OCI-M1 (cell line): ENCODE results near the gene RAET1E.
"Not testable (repeated sequence)": the region's sequence is repeated elsewhere in the genome, so short reads cannot be mapped to it uniquely, and the experiment has no call there.

Experiments
- DNase-seq: peaks from one replicate; lab custom pipeline; 2025; lab: John Stamatoyannopoulos, UW

The RAET1E gene

DNA sequence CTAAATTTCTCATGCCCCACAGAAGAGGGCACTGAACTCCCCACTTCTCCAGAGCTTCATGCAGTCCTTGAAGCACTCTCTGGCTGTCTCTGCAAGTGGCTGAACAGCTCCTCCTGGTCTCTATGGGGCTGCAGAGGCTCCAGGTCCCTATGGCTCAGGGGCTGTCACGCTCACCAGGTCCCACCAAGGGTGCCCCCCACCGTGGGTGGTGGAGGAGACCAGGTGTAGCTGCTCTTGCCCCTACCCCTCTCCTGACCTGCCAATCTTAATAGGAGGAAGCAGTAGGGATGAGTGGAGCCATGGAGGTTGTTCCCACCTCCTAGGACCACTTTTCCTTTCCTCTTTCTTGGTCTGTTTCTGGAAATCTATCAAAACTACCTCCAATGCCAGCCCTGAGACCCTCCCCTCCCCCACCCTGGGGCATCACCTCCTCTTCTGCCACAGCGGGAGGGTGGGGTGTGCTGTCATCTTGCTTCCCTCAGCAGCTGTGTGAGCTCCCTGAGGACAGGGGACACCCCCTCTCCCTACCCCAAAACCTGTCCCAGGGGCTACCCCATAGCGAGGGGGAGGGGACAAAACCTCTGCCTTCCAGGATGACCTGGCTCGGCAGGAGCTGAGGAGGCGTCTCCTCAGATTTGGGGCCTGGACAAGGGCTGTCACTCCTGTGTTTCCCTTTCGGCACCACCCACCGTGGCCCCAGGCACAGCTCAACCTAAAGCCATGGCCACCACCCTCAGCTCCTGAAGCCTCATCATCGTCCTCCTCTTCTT is 12.0 kb upstream of the RAET1E start:
- DNase-seq = no peak

- not testable (repeated sequence) for DNase-seq
These were observed 10.6 kb upstream of the RAET1E start for GRCh38 chr6:149908480-149908879.

- no peak for DNase-seq
These were observed 9.4 kb upstream of the RAET1E start for GRCh38 chr6:149907317-149907716.

DNA sequence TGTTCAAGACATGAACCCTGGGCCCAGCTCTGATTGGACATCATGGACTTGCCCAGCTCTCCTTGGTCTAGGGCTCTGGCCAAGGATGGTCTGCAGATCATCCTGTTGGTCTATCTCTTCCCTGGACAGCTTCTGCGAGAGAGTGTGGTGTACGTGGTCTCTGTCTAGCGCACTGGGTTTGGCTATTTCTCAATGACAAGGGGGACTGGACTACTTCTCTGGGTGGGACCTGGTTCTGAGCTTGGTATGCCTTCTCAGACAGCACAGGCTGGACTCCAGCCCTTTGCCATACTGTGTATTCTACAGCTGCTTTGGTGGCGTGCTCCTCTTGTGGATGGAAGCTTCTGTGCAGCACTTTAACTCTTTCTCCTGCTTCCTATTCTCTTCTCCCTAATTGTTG is 8.5 kb upstream of the RAET1E start:
- no peak for DNase-seq

DNA sequence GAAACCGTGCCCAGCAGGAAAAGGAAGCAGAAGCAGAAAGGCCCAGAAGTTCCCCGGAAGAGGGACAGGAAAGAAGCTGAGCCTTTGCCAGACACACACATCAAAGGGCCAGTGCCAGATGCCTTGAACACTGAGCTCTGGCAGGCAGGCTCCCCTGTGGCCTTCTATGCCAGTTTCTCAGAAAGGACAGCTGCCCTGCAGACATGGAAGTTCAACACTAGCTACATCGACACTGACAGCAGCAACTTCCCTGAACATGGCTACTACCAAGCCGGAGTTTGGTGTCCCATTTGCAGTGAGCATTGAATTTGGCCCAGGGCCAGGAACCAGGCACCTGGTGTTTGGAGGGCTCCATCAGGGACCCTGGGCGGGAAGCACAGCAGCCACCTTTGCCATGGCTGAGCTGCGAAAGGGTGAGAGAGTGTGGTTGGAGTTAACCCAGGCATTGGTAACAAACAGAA is 8.0 kb upstream of the RAET1E start:
- DNase-seq = no peak

DNA sequence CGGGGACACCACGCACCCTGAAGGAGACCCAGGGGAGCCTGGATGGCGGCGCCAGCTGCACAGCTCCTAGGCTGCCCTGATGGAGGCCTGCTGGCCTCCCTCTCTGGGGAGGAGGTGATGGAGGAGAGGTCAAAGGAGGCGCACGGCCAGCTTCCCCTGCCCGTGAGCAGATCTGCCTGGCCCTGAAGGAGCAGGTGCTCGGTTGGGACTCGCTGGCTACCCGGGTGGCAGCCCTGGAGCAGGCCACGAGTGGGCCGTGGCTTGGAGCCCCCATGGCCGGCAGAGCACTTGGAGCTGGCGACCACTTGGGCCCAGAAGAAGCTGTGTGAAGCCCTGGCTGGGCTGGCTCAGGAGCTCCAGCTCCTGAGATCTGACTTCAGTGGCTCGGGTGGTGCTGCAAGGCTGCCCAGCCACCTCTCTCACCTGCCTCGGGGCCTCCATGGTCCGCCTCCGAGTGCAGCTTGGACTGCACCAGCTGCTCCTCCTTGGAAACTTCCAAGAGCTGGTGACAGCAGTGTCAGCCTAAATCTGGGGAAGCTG is 7.5 kb upstream of the RAET1E start:
- no peak for DNase-seq

DNA sequence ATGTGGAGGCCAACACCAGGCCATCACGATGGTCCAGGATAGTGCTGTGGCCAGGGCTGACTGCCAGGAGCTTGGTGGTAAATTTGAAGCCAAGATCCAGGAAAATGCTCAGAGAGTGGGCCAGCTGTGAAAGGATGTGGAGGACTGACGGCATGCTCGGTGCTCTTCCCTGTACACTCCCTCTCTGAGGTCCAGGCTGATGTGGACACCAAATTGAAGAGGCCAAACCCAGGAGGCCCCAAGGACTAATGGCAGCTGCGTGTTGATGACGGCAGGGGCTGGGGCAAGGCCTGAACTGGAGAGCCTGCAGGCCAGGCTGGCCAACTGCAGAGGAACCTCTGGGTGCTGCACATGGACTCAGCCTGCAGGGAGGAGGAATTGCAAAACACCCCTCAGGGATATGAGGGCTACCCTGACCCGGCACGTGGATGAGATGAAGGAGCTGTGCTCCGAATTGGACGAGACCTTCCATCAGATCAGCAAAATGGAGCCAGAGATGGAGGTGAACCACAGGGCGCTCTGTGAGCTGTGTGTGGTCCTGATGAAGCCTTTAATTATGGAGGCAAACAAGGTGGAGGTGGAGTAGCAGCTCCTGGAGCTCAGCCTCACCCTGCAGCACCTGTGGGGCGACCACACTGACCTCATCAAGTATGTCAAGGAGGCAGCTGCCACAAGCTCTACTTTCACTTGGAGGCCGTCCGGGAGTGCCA is 6.9 kb upstream of the RAET1E start:
- no peak for DNase-seq

DNA sequence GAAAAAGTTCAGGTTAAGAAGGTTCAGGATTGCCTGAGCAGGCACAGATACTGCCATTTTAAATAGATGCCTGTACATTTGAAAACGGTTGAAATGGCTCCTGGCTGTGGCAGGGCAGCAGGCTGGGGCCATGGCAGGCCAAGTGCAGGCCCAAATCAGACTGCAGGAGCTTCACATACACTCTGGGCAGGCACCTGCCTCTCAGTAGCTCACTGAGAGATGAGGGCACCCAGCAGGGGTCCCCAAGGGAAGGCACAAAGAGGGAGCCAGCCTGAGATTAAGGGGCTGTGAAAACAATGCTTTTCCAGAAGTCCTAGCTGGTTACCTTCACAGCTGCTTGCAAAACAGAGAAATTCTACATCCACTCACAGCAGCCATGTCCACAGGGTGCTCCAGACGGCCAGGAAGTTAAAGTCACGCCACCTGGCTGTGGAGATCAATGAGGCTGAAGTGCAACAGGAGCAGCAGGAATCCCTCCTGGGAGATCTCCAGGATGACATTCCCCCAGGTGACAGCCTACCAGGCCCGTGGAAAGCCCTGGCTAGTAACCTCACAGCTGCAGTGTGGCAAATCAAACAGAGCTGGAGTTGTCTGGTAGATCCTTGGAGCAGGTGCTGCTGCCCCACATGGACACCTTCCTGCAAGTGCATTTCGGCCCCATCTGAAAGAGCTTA is 6.2 kb upstream of the RAET1E start:
- no peak for DNase-seq

DNA sequence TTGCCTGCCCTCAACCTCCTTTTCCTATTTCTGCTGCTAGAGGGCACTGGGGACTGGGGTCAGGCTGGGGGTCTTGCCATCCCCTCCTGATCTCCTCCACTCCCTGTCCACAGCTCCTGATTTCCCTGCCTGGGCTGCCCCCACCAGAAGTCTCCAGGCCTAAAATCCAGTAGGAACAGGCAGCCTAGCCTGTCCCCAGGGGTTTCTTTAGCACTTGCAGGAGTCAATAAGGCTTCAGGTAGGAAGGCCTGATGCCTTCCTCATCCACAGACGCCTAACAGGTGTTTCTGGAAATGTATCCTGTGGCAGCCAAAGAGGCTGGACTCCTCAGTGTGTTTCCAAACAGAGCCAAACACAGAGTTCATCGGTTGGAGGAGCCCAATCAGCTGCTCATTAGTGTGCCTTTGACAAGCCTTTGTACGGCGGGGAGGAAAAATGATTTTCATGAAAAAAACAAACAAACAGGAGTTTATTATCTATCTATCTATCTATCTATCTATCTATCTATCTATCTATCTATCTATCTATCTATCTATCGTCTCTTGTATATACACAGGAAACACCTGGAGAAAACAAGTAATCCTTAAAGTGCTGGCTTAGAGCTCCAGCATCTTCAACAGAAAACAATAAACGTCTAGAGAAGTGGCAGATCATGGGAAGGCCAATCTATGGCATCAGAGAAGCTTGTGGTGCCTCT is 3.7 kb upstream of the RAET1E start:
- no peak for DNase-seq

GRCh38 chr6:149900620-149901443 is 2.9 kb upstream of the RAET1E start:
- DNase-seq = no peak

DNA sequence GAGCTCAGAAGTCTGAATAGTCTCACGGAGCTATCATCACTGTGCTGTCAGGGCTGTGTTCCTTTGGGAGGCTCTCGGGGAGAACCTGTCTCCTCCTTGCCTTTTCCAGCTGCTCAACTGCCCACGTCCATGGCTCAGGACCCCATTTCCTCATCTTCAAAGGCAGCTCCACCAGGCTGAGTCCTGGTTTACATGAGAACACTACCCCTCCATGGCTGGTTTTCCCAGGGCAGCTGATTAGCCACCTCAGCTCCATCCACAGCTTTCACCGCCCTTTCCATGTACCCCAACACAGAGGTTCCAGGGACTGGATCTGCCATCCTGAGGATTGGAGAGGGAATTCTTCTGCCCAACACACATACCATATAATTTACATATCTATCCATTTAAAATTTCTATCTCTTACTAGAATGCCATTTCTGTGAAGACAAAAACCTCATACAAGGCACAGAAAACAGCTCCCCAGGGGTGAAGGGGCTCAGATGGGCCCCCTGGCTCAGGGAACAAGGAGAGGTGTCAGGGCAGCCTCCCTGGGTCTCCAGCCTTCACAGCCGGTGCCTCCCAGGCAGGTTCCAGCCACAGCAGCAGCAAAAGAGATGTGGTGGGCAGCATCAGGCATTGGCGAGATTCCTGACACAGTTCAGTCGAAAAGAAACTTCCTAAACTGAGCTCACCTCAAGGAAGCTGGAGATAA is 2.2 kb upstream of the RAET1E start:
- no peak for DNase-seq

DNA sequence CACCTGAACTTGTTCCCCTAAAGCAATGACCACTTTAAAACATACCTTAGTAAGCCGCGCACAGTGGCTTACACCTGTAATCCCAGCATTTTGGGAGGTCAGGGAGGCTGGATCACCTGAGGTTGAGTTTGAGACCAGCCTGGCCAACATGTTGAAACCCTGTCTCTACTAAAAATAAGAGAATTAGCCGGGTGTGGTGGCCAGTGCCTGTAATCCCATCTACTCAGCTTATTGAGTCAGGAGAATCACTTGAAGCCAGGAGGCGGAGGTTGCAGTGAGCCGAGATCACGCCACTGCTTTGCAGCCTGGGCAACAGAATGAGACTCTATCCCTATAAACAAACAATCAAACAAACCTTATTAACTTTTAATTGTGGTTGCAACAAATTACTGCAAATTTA is 1.6 kb upstream of the RAET1E start:
- DNase-seq = no peak

- DNase-seq = no peak
These were observed 1.1 kb upstream of the RAET1E start for GRCh38 chr6:149898966-149899365.

- peak; percentile 69 for DNase-seq
These were observed 757 bp downstream of the RAET1E start for GRCh38 chr6:149897015-149897697.

GRCh38 chr6:149896491-149896890 is 1.4 kb downstream of the RAET1E start:
- no peak for DNase-seq

- no peak for DNase-seq
These were observed 2.1 kb downstream of the RAET1E start for GRCh38 chr6:149895833-149896271.

GRCh38 chr6:149895048-149895590 is 2.8 kb downstream of the RAET1E start:
- DNase-seq = peak; percentile 15

GRCh38 chr6:149891864-149892263 is 6.0 kb downstream of the RAET1E start:
- DNase-seq = not testable (repeated sequence)

- DNase-seq = no peak
These were observed 6.7 kb downstream of the RAET1E start for GRCh38 chr6:149891259-149891658.

GRCh38 chr6:149890629-149891045 is 7.3 kb downstream of the RAET1E start:
- DNase-seq = no peak
